ENCODE data around the gene FBXW7.

Gene FBXW7

GRCh38 chr4:152281822-152282221 is 254.1 kb downstream of the FBXW7 start:
- DNase-seq (ENCODE audit: low read depth): no peak

GRCh38 chr4:152281211-152281610 is 254.7 kb downstream of the FBXW7 start:
- no peak for DNase-seq (ENCODE audit: low read depth)

- no peak for DNase-seq (ENCODE audit: low read depth)
Observed at GRCh38 chr4:152279234-152279566, 256.7 kb downstream of the FBXW7 start.

- no peak for DNase-seq (ENCODE audit: low read depth)
Observed at GRCh38 chr4:152278505-152279233, 257.2 kb downstream of the FBXW7 start.

- DNase-seq (ENCODE audit: low read depth): no peak
Observed at GRCh38 chr4:152278172-152278504, 257.8 kb downstream of the FBXW7 start.

- DNase-seq (ENCODE audit: low read depth): no peak
Observed at GRCh38 chr4:152277333-152277732, 258.6 kb downstream of the FBXW7 start.

GRCh38 chr4:152273343-152273742 is 262.5 kb downstream of the FBXW7 start:
- no peak for DNase-seq (ENCODE audit: low read depth)
